ENCODE measurements around the gene FMO5. TPM values are rescaled to one million over a fixed set of nuclear protein-coding genes. Genes with fewer than 3 reads are reported as not detected.

FMO5 gene
- polyA plus RNA-seq, 1 donor (not counting 4 experiments of a cell fraction or from before 2014, with no cell fraction given) = 0.31 TPM

- Histone ChIP-seq H3K79me2 (ENCODE audit: control insufficient read depth, insufficient read depth, low read length) (peaks cover 71% of the 10 kb centered on the region), H3K36me3 (ENCODE audit: control insufficient read depth in 2 of 2, extremely low read depth in 1 of 2, insufficient read depth in 2 of 2, low read length in 2 of 2) (peaks cover 1 to 11% of the 10 kb centered on the region in 2 experiments), H2AFZ (ENCODE audit: control insufficient read depth, low read length) (no peak overlapping the region), H3K4me1 (ENCODE audit: control insufficient read depth, extremely low read depth, insufficient read depth, low read length) (peaks cover 55% of the 10 kb centered on the region), H3K9me3 (ENCODE audit: control insufficient read depth, low read depth, low read length) (no peaks in the 10 kb centered on the region), H4K20me1 (ENCODE audit: control insufficient read depth, extremely low read depth, insufficient read depth, low read length) (no peaks in the 10 kb centered on the region), H3K9me1 (ENCODE audit: control insufficient read depth, extremely low read depth, insufficient read depth, low read length) (no peaks in the 10 kb centered on the region), H3K4me3 (ENCODE audit: control insufficient read depth in 2 of 3, extremely low read depth in 1 of 3, insufficient read depth in 2 of 3, low read depth in 1 of 3, low read length in 3 of 3) (peak overlapping the region in 1 of 3 experiments; percentile 48), H3K27me3 (ENCODE audit: control insufficient read depth, extremely low read depth, insufficient read depth, low read length) (no peaks in the 10 kb centered on the region), H3K27ac (ENCODE audit: control insufficient read depth, insufficient read depth, low read length) (peak overlapping the region; percentile 81), H3K9ac (ENCODE audit: control insufficient read depth, extremely low read depth, insufficient read depth, low read length) (peak overlapping the region; percentile 52), H3K4me2 (ENCODE audit: control insufficient read depth, extremely low read depth, insufficient read depth, low read depth, low read length) (peak overlapping the region; percentile 68)
- DNase-seq (ENCODE audit: low read depth, low spot score) = peak; percentile 82
- TF ChIP-seq EZH2 (IDR thresholded peaks at IDR 0.05; ENCODE audit: low read length) (no peak), CTCF (optimal IDR thresholded peaks at IDR 0.05 in 1 of 3, IDR thresholded peaks at IDR 0.05 in 1 of 3, conservative IDR thresholded peaks at IDR 0.05 in 1 of 3; ENCODE audit: extremely low read depth in 1 of 3, insufficient read depth in 2 of 3, low read length in 3 of 3) (no peak)
- dilution Hi-C loops (cut with MboI; ENCODE audit: extremely low pct_ligation_motif_present, low sequenced_read_pairs) = no loop called here
- FAIRE-seq = peak; percentile 79
Observed at GRCh38 chr1:147167365-147167764, 57.8 kb downstream of the FMO5 start.

GRCh38 chr1:147163019-147163418 is 62.1 kb downstream of the FMO5 start:
- dilution Hi-C loops (cut with MboI; ENCODE audit: extremely low pct_ligation_motif_present, low sequenced_read_pairs) = no loop called here
- Histone ChIP-seq H3K4me3 (ENCODE audit: control insufficient read depth in 2 of 3, extremely low read depth in 1 of 3, insufficient read depth in 2 of 3, low read depth in 1 of 3, low read length in 3 of 3) (no peak overlapping the region), H2AFZ (ENCODE audit: control insufficient read depth, low read length) (no peak overlapping the region), H3K9me3 (ENCODE audit: control insufficient read depth, low read depth, low read length) (no peaks in the 10 kb centered on the region), H4K20me1 (ENCODE audit: control insufficient read depth, extremely low read depth, insufficient read depth, low read length) (no peaks in the 10 kb centered on the region), H3K27ac (ENCODE audit: control insufficient read depth, insufficient read depth, low read length) (peak overlapping the region; percentile 7), H3K9me1 (ENCODE audit: control insufficient read depth, extremely low read depth, insufficient read depth, low read length) (peaks cover 2% of the 10 kb centered on the region), H3K9ac (ENCODE audit: control insufficient read depth, extremely low read depth, insufficient read depth, low read length) (no peak overlapping the region), H3K79me2 (ENCODE audit: control insufficient read depth, insufficient read depth, low read length) (peaks cover 44% of the 10 kb centered on the region), H3K4me2 (ENCODE audit: control insufficient read depth, extremely low read depth, insufficient read depth, low read depth, low read length) (no peak overlapping the region), H3K27me3 (ENCODE audit: control insufficient read depth, extremely low read depth, insufficient read depth, low read length) (no peaks in the 10 kb centered on the region), H3K36me3 (ENCODE audit: control insufficient read depth in 2 of 2, extremely low read depth in 1 of 2, insufficient read depth in 2 of 2, low read length in 2 of 2) (peaks cover 18 to 39% of the 10 kb centered on the region in 2 experiments), H3K4me1 (ENCODE audit: control insufficient read depth, extremely low read depth, insufficient read depth, low read length) (peaks cover 44% of the 10 kb centered on the region)
- no peak for FAIRE-seq
- no peak for DNase-seq (ENCODE audit: low read depth, low spot score)
- TF ChIP-seq EZH2 (IDR thresholded peaks at IDR 0.05; ENCODE audit: low read length) (no peak), CTCF (optimal IDR thresholded peaks at IDR 0.05 in 1 of 3, IDR thresholded peaks at IDR 0.05 in 1 of 3, conservative IDR thresholded peaks at IDR 0.05 in 1 of 3; ENCODE audit: extremely low read depth in 1 of 3, insufficient read depth in 2 of 3, low read length in 3 of 3) (no peak)

Data from keratinocyte (primary cell).